HG02981 (cell line): ENCODE measurements around the gene HSD17B7.

Source experiments
- ATAC-seq: cut with Tn5 transposase; IDR thresholded peaks from one replicate; pipeline ENCODE4 v1.9.1; 2021; ENCODE audit warnings: mild to moderate bottlenecking, moderate library complexity; ENCODE audit not compliant: unreplicated experiment

Gene HSD17B7

DNA sequence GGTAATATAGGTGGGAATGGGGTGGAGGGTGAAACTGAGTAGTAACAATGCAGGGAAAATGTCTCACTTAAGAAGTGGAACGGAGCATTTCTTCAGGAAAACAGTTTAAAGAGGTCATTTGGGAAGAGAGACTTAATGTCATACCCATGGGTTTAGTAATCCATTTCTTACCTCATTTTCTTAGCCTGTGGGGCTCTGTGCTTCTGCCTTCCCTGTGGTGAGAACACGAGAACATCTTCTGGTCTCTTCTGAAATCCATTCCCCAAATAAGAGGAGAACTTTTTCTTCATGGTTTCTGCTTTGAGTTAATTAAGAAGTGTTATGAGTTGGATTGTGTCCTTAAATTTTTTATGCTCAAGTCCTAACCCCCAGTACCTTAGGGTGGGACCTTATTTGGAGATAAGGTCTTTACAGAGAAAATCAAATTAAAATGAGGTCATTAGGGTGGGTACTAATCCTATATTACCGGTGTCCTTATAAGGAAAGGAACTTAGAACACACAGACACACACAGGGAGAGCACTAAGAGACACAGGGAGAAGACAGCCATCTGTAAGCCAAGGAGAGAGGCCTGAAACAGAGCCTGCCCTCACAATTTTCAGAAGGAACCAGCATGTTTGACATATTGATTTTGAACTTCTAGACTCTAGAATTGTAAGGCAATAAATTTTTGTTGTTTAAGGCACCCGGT is 65.1 kb downstream of the HSD17B7 start:
- no peak for ATAC-seq

DNA sequence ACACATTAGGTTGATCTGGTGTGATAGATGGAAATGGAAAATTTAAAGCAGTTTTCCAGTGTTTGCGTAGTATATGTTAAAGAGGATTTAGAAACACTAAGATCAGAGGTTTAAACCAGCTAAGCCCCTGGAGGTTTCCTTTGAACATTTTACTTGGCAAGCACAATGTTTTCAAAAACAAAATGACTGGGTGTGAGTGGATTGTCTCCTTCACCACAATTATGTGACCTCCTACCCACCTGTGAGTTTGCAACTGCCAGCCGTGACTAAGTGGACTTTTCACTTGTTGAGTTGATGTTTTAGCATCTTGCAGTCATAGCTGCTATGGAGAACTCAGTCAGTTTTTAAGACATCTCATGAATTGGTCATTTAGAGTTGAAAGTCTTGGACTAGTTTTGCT is 65.8 kb downstream of the HSD17B7 start:
- no peak for ATAC-seq

DNA sequence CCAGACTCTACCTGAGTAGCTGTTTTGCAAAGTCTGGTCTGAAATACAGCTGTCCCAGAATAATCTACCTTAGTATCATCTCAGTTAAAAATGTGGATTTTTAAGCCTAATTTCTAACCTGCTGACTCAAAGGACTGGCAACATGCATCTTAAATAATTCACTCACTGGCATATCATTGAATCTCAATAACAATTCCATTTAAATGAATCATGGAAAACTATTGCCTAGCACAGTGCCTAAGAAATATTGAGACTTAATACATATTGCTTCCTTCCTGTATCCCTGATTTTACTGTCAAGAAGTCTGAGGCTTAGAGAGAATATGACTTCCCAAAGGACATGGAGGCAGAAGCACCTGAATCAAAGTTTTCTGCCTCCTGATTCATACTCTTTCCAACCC is 67.3 kb downstream of the HSD17B7 start:
- ATAC-seq = no peak

DNA sequence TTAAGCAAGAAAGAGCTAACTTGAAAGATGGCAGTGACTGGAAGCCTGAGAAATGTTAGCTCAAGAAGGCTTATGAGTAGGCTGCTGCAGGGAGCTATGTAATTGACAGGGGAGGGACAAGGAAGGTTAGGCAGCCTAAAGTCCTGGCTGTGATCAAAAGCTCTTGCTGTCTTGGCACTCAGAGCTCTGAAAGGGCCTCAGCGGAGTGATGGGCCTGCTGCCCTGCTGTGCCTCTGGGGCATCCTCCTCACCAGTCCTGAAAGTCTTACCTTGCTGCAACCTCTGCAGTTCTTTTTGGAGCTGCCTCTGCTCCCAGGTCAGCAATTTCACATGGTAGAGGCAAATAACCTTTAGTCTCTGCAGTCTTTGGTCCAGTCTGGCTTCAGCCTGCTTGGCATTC is 68.7 kb downstream of the HSD17B7 start:
- no peak for ATAC-seq

DNA sequence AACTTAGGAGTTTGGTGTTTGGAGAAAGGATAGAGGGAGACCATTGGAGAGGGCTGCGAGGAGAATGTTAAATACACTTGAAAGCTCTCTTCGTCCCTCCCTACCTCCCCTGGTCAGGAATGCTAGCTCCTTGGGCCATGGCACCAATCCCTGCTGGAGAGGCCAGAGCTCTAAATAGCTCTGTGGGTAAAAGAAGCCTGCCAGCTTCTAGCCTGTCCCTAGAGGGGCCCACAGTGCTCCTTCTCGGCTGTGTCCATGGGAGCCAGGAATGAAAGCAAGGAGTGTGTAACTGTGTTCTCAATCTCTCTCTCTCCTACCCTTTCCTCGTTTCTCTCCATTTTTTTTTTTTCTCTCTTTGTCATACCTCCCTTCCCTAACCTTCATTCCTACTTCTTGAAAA is 70.6 kb downstream of the HSD17B7 start, which contains the start of gene CCDC190:
CCDC190 (minus strand) TSS at position 75 of the 400 bp plus-strand sequence. CDS start 1,529 bp downstream, outside the sequence.
- ATAC-seq = no peak

DNA sequence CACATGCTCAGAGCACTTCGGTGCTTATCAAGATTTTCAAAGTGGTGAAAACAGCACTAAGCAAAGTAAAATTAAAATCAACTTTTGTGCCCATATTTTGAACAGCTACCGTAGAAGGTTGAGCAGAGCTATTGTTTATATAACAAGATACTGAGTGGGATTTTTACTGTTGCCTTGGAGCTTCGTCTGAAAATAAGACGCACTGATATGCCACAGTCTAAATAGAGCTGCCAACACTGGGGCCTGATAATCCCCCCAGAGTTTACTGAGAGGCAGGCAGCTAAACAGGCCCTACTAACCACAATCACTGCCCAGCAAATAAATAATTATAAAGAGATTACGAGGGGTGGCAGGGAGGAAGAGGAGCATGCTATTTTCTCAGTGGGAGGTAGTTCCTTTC is 71.1 kb downstream of the HSD17B7 start:
- no peak for ATAC-seq
